ENCODE data around the gene RRP8. TPM values are rescaled to one million over a fixed set of nuclear protein-coding genes. Genes with fewer than 3 reads are reported as not detected.

The RRP8 gene
- total RNA-seq, 4 donors from 2014 or later = 13.9 to 34.1 (median 18.2) TPM

DNA sequence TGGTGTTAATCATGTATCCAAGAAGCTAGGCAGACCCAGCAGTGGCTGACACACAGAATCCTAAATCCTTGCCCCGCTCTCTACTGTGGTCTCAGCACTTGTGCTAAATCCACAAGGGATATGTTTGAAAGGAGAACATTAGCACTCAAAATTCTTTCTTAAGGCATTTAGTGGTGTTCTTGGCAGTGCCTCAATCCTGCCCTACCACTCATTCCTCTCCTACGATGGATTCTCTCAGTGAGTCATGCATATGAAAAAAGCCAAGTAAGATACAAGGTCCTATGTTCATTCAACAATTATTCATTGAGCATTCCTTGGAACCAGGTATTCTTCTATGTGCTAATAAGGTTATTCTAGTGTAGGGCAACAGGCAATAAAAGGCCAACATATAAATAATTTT, 31.2 kb downstream of the RRP8 start:
- 56 to 64% methylated on average over 2 of the region's 2 CpGs for WGBS, 2 donors
- Histone ChIP-seq H3K27me3 (no peaks in the 10 kb centered on the region), H3K4me3 (no peak overlapping the region), H3K4me1 (peaks cover 0 to 50% (median 15%) of the 10 kb centered on the region in 4 donors), H3K9me3 (no peaks in the 10 kb centered on the region), H3K36me3 (peaks cover 0 to 25% (median 0%) of the 10 kb centered on the region in 3 donors), H3K27ac (no peak overlapping the region)
- DNase-seq (ENCODE audit: low spot score in 2 of 2) = no peak
- TF ChIP-seq EP300 (IDR thresholded peaks at IDR 0.05) (no peak), POLR2A (IDR thresholded peaks at IDR 0.05) (no peak)
- TF ChIP-seq, protein P1, sequence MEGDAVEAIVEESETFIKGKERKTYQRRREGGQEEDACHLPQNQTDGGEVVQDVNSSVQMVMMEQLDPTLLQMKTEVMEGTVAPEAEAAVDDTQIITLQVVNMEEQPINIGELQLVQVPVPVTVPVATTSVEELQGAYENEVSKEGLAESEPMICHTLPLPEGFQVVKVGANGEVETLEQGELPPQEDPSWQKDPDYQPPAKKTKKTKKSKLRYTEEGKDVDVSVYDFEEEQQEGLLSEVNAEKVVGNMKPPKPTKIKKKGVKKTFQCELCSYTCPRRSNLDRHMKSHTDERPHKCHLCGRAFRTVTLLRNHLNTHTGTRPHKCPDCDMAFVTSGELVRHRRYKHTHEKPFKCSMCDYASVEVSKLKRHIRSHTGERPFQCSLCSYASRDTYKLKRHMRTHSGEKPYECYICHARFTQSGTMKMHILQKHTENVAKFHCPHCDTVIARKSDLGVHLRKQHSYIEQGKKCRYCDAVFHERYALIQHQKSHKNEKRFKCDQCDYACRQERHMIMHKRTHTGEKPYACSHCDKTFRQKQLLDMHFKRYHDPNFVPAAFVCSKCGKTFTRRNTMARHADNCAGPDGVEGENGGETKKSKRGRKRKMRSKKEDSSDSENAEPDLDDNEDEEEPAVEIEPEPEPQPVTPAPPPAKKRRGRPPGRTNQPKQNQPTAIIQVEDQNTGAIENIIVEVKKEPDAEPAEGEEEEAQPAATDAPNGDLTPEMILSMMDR (IDR thresholded peaks at IDR 0.05) = no peak

DNA sequence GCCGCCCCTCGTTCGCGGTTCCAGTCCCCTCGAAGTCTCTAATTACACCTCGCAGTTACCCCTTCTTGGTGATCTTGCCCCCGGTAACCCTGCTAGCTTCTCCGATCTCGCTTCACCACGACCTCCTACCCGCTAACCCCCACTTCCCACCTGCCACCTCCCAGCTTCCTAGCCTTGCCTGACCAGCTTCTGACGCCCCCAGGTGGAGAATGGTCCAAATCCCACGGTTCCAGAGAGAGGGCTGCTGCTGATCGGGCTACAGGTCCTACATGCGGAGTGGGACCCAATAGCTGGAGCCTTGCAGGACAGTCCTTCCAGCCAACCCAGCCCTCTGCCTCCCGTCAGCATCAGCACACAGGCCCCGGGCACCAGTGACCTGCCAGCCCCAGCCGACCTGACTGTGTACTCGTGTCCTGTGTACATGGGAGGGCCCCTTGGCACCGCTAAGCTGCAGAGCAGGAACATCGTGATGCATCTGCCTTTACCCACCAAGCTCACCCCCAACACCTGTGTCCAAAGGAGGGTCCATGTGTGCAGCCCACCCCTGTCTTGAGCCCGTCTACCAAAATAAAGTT, 31.9 kb downstream of the RRP8 start:
- Histone ChIP-seq H3K4me3 (no peak overlapping the region), H3K9me3 (no peaks in the 10 kb centered on the region), H3K27ac (no peak overlapping the region), H3K4me1 (peaks cover 0 to 43% (median 9%) of the 10 kb centered on the region in 4 donors), H3K27me3 (no peaks in the 10 kb centered on the region), H3K36me3 (peaks cover 0 to 32% (median 0%) of the 10 kb centered on the region in 3 donors)
- TF ChIP-seq, protein P1 (IDR thresholded peaks at IDR 0.05) = no peak
- TF ChIP-seq EP300 (IDR thresholded peaks at IDR 0.05) = no peak
- TF ChIP-seq POLR2A (IDR thresholded peaks at IDR 0.05) = no peak
- WGBS, 2 donors = 64 to 69% methylated on average over 20 to 22 of the region's 22 CpGs
- no peak for DNase-seq (ENCODE audit: low spot score in 2 of 2)

DNA sequence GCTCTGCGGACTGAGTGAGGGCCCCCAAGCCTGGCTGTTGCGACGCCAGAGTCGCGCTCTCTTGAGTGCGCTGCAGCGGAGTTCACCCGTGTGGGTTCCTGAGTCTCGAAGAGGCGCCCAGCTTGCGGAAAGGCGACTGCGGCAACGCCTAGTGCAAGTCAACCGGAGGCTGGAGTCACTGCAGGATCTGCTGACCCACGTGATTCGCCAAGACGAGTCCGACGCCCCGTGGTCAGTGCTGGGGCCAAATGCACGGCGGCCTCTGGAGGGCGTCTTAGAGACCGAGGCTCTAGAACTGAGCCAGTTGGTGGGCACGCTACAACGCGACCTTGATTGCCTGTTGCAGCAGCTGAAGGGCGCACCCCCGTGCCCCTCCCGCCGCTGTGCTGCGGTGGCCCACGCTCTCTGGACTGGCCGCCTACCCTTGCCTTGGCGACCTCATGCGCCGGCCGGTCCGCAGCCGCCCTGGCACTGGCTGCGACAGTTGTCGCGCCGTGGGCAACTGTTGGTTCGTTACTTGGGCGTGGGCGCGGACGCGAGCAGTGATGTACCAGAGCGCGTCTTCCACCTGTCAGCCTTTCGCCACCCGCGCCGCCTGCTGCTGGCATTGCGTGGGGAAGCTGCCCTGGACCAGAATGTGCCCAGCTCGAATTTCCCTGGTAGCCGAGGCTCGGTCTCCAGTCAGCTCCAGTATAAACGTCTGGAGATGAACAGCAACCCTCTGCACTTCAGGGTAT, 32.6 kb downstream of the RRP8 start:
- Histone ChIP-seq H3K36me3 (peaks cover 0 to 39% (median 0%) of the 10 kb centered on the region in 3 donors), H3K27ac (no peak overlapping the region), H3K4me3 (no peak overlapping the region), H3K27me3 (no peaks in the 10 kb centered on the region), H3K9me3 (no peaks in the 10 kb centered on the region), H3K4me1 (peaks cover 0 to 36% (median 5%) of the 10 kb centered on the region in 4 donors)
- DNase-seq (ENCODE audit: low spot score in 2 of 2) = no peak
- 62 to 69% methylated on average over 53 to 56 of the region's 62 CpGs for WGBS, 2 donors
- no peak for TF ChIP-seq EP300 (IDR thresholded peaks at IDR 0.05)
- TF ChIP-seq, protein P1 (IDR thresholded peaks at IDR 0.05) = no peak
- TF ChIP-seq POLR2A (IDR thresholded peaks at IDR 0.05) = no peak

DNA sequence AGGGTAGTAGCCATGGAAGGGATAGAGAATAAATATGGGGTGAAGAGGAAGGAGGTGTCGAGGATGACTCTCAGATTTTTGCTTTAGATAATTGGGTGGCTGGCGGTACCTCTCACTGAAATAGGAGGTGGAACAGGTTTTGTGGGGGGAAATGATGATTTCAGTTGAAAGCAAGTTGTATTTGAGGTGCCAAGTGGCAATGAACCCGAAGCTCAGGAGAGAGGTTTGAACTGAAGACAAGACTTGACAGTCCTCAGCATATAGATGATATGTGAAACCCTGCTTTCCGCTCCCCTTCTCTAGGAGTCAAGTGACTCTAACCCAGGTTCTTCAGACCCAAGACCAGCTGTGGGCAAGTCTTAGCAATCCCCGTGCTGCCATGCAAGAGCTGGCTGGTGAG, 33.7 kb downstream of the RRP8 start:
- no peaks in the 10 kb centered on the region for H3K9me3 ChIP-seq
- no peak overlapping the region for H3K4me3 ChIP-seq
- peaks cover 0 to 42% (median 0%) of the 10 kb centered on the region in 3 donors for H3K36me3 ChIP-seq
- WGBS, 2 donors = 84 to 94% methylated on average over 4 to 5 of the region's 5 CpGs
- H3K27ac ChIP-seq = no peak overlapping the region
- TF ChIP-seq EP300 (IDR thresholded peaks at IDR 0.05) = no peak
- TF ChIP-seq POLR2A (IDR thresholded peaks at IDR 0.05) = no peak
- TF ChIP-seq, protein P1 (IDR thresholded peaks at IDR 0.05) = no peak
- DNase-seq (ENCODE audit: low spot score in 2 of 2) = no peak
- H3K27me3 ChIP-seq = no peaks in the 10 kb centered on the region
- H3K4me1 ChIP-seq = peaks cover 0 to 24% (median 0%) of the 10 kb centered on the region in 4 donors

All from tibial nerve (tissue), 4 donors.